Heart right ventricle (tissue), 16 donors: ENCODE data around the gene FLNB. TPM values are rescaled to one million over a fixed set of nuclear protein-coding genes. Genes with fewer than 3 reads are reported as not detected.

Experiments used
- ATAC-seq, 8 donors: fragments of 200-7000 bp; cut with Tn5 transposase; one replicate each; pipeline ENCODE4 v1.9.1; 2020; ENCODE audit warnings: mild to moderate bottlenecking in 8 of 8, moderate library complexity in 8 of 8, moderate number of reproducible peaks in 1 of 8
- DNase-seq, 2 donors: peaks; one replicate each; pipeline ENCODE4 v3.0.0-alpha.2; 2020
- H3K27ac ChIP-seq, 10 donors: fragments of 200-600 bp; sonication (generic) in 2 of 10; one replicate each; pipeline versions ENCODE4 v1.5.0 to v1.8.0; 2020 to 2022; ENCODE audit warnings: mild to moderate bottlenecking in 3 of 10
- H3K27me3 ChIP-seq, 7 donors: fragments of 200-600 bp; one replicate each; pipeline ENCODE4 v1.8.0; 2021 to 2022; ENCODE audit warnings: mild to moderate bottlenecking in 2 of 7
- H3K36me3 ChIP-seq, 9 donors: fragments of 200-600 bp; sonication (generic) in 1 of 9; one replicate each; pipeline versions ENCODE4 v1.5.0 to v1.8.0; 2020 to 2022; ENCODE audit warnings: mild to moderate bottlenecking in 2 of 9
- H3K4me1 ChIP-seq, 9 donors: fragments of 200-600 bp; sonication (generic) in 1 of 9; one replicate each; pipeline versions ENCODE4 v1.5.0 to v1.8.0; 2020 to 2022; ENCODE audit warnings: mild to moderate bottlenecking in 4 of 9
- H3K4me3 ChIP-seq, 10 donors: fragments of 200-600 bp; sonication (generic) in 2 of 10; one replicate each; pipeline versions ENCODE4 v1.5.0 to v1.8.0; 2020 to 2022; ENCODE audit warnings: mild to moderate bottlenecking in 7 of 10, moderate library complexity in 2 of 10
- H3K9me3 ChIP-seq, 11 donors: fragments of 200-600 bp in 10 of 11; sonication (generic) in 2 of 11; one replicate each; pipeline versions ENCODE4 v1.5.0 to v1.8.0; 2013 to 2022; ENCODE audit warnings: mild to moderate bottlenecking in 2 of 11, control low read depth in 1 of 11, moderate library complexity in 1 of 11
- WGBS, 2 donors: extraction: QIAGEN DNeasy Blood & Tissue Kit; methylation state at CpG; one replicate each; pipeline ENCODE4 v1.1.7; 2013; ENCODE audit warnings: inconsistent platforms in 1 of 2; 5-methylcytosine and 5-hydroxymethylcytosine counted together
- intact Hi-C, 10 donors: fragments of 100-400 bp; cut with DNase I; formaldehyde crosslinking; loops; one replicate each; pipeline versions ENCODE4 v1.11.1 to v1.14.2; 2022
- polyA plus RNA-seq, 2 donors: library from polyadenylated mRNA; stranded (reverse); fragments of 200-250 nt; gene quantifications; one replicate each; pipeline ENCODE4 v1.2.3, GENCODE V29; 2013
- total RNA-seq, 10 donors: library from RNA; stranded (reverse); fragmentation: NEBNext Ultra II Directional in 3 of 10; extraction: Animal tissue kit (Norgen Biotek cat#: 25700) in 3 of 10; gene quantifications; one replicate each; pipeline versions ENCODE4 v1.2.1 to v1.2.4, GENCODE V29; 2021 to 2023
- TF ChIP-seq, protein P1 (sequence below), 9 donors: fragments of 200-600 bp; sonication (generic) in 2 of 9; IDR thresholded peaks; one replicate each; pipeline versions ENCODE4 v1.5.0 to v1.8.0; 2021 to 2022; ENCODE audit warnings: antibody characterized with exemption in 9 of 9, mild to moderate bottlenecking in 5 of 9, moderate library complexity in 1 of 9
- donor health status: Arrhythmogenic right ventricular cardiomyopathy.
- donor health status: ischemic (EF 13 %, LVEDD 7.1; RV severe dilation, severe dysfunction).
- donor health status: healthy with polysubstance abuse.
- donor health status: DM: no; HTN: yes; CAD: no.
- donor health status: DM: no; HTN: no; CAD: no.
- donor health status: ischemic (EF 25% LVEDD 6.9; RV normal size, moderate dysfunction).
- donor health status: ischemic (EF 25% LVEDD 5.7; RV mildly dilated, moderate dysfunction).
- donor health status: healthy.
- donor health status: DM: yes; HTN: yes; CAD: no.
- donor health status: Ischemic cardiomyopathy.
- donor health status: ischemic (EF 35%, LVEDD 5.7; RV mildly dilated, moderate dysfunction).
- donor health status: nonischemic (EF 11% LVEDD 7.7; RV severe dilation, severe dysfunction).
- donor health status: DM: yes; HTN: yes; CAD: no.
- donor health status: PGD.
- donor health status: ischemic (EF 29% LVEDD 5.4; RV normal size, mild dysfunction).
- donor health status: nonischemic (EF 23%, LVEDD 6.1; RV moderate dilation, normal function).

The FLNB gene
- total and polyA plus RNA-seq, 12 donors = 27.4 to 65.3 (median 38.6) TPM

DNA sequence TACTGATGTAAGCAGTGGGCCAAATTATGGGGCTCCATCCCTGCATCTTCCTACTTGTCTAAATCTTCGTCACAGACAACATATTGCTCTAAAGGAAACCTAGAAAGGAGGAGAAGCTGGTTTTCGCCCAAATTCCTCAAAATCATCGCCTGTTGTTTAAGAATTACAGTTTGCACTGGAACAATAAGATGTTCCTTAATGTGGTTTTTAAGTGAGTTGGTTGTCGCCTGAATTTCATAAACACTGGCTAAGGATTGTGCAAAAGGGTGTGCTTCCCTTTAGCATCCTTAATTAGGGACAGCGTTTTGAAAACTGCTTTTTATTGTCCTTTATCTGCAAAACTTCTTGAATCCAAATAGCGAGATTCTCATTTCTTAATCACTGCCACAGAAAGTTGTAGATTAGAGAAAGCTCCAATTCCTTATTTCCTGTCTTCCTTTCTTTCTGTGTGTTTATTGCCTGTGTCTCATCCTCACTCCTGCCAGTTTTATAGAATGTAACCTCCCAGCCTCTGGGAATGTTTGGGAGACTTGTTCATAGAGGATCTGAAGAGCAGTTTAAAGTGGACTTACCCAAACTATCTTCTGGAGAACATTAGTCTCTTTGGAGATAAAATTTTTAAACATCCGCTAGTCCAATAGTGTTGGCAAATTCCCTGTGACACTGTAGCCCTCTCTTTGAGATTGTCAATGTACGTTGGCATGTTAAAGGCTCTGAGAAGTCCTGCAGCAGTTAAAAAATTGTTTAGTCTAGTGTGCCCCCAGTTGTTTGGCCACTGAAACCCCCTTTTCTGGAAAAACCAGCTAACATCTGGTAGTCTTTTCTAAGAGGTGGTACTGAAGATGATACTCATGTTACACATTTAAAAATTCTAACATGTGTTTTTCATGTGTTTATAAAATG lies 50.4 kb downstream of the FLNB start:
- TF ChIP-seq, protein P1, sequence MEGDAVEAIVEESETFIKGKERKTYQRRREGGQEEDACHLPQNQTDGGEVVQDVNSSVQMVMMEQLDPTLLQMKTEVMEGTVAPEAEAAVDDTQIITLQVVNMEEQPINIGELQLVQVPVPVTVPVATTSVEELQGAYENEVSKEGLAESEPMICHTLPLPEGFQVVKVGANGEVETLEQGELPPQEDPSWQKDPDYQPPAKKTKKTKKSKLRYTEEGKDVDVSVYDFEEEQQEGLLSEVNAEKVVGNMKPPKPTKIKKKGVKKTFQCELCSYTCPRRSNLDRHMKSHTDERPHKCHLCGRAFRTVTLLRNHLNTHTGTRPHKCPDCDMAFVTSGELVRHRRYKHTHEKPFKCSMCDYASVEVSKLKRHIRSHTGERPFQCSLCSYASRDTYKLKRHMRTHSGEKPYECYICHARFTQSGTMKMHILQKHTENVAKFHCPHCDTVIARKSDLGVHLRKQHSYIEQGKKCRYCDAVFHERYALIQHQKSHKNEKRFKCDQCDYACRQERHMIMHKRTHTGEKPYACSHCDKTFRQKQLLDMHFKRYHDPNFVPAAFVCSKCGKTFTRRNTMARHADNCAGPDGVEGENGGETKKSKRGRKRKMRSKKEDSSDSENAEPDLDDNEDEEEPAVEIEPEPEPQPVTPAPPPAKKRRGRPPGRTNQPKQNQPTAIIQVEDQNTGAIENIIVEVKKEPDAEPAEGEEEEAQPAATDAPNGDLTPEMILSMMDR (IDR thresholded peaks at IDR 0.05) = no peak
- no peak for DNase-seq
- peak in 1 of 8 donors; percentile 5 for ATAC-seq
- peaks cover 0 to 72% (median 39%) of the 10 kb centered on the region in 9 donors for H3K4me1 ChIP-seq
- no peaks in the 10 kb centered on the region for H3K27me3 ChIP-seq
- H3K27ac ChIP-seq = peak overlapping the region in 5 of 10 donors; percentile 1 to 80 (median 64)
- H3K36me3 ChIP-seq = no peaks in the 10 kb centered on the region
- intact Hi-C loops = no loop called here
- WGBS, 2 donors = 72 to 76% methylated on average over 8 of the region's 8 CpGs
- H3K4me3 ChIP-seq = no peak overlapping the region
- no peaks in the 10 kb centered on the region for H3K9me3 ChIP-seq

DNA sequence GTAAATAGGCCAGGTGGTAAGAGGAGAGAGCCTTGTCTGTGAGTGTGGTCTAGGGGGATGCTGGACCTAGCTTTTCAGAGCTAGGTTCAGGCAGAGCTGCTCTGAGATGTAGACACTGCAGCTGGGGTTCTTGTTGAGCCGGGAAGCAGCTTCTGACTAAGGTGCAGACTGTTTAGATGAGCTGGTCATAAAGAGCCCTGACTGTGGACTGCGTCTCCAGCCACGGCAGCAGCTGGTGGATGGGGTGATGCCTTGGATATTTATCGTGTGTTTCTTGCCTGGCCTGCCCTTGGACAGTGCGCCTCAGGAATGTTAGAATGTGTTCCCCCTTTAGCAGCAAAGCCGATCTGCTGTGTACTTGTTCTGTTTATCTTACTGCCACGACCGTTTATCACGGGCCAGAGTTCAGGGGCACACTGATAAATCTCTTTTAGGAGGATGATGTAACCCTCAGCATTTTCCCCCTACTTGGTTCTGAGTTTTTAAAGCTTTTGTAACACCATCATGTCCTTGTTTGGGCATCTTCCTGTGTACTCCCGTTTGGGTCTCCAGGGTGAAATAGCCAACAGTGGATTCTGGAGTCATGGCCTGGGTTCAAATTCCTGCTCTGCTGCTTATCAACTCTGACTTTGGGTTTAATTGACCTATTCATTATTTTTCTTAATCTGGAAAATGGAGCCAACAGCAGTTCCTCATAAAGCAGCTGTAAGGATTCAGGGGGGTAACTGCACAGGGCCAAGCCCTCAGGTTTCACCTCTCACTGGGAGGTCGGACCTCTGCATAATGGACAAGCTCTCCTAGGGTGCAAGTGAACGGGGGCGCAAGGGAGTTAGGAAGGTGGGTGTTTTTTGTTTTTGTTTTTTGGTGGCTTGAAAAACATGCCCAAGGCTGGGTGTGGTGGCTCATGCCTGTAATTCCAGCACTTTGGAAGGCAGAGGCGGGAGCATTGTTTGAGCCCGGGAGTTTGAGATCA lies 51.4 kb downstream of the FLNB start:
- intact Hi-C loops = no loop called here
- Histone ChIP-seq H3K9me3 (no peaks in the 10 kb centered on the region), H3K4me3 (peak overlapping the region in 1 of 10 donors; percentile 4), H3K36me3 (no peaks in the 10 kb centered on the region), H3K27ac (peak overlapping the region in 5 of 10 donors; percentile 42 to 80 (median 64)), H3K27me3 (no peaks in the 10 kb centered on the region), H3K4me1 (peaks cover 0 to 73% (median 44%) of the 10 kb centered on the region in 9 donors)
- DNase-seq (no peak), ATAC-seq (peak; percentile 14 to 69 (median 56))
- TF ChIP-seq, protein P1 (IDR thresholded peaks at IDR 0.05) = no peak
- WGBS, 2 donors = 45 to 47% methylated on average over 15 of the region's 15 CpGs

DNA sequence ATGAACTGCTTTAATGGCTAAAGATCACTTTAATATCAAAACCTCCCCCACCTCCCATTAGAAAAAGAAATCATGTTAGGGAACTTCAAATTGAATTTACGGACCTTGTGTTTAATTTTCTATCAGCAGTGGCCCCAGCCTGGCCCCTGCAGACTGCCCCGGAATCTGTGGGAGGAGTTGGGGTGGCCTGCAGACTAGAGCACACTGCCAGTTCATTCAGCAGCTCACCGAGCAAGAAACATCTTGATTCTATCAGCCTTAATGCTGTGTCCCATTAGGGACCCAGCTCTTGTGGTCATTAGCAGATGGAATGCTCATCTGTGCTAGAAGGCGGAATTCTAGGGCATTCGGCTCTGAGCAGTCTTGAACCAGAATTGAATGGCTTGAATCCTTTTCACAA lies 54.2 kb downstream of the FLNB start:
- H3K36me3 ChIP-seq = no peaks in the 10 kb centered on the region
- intact Hi-C loops = no loop called here
- TF ChIP-seq, protein P1 (IDR thresholded peaks at IDR 0.05) = no peak
- 56 to 64% methylated on average over 5 of the region's 5 CpGs for WGBS, 2 donors
- ATAC-seq (peak in 7 of 8 donors; percentile 14 to 50 (median 26)), DNase-seq (no peak)
- peaks cover 0 to 84% (median 43%) of the 10 kb centered on the region in 9 donors for H3K4me1 ChIP-seq
- H3K9me3 ChIP-seq = no peaks in the 10 kb centered on the region
- H3K4me3 ChIP-seq = no peak overlapping the region
- H3K27me3 ChIP-seq = no peaks in the 10 kb centered on the region
- peak overlapping the region in 2 of 10 donors; percentile 10 to 20 for H3K27ac ChIP-seq
